ENCODE data around the gene RNU4-1.
"Not testable (repeated sequence)": the region's sequence is repeated elsewhere in the genome, so short reads cannot be mapped to it uniquely, and the experiment has no call there.

Gene RNU4-1

GRCh38 chr12:120292661-120293531, at the start of gene RNU4-1:
Gene RNU4-1, minus strand, starts transcription at chr12:120293237.
- peak; percentile 97 for DNase-seq

- no peak for DNase-seq
Observed at GRCh38 chr12:120342175-120343038, 49.4 kb upstream of the RNU4-1 start.

GRCh38 chr12:120339256-120339655, 46.2 kb upstream of the RNU4-1 start:
- no peak for DNase-seq

GRCh38 chr12:120337730-120338129, 44.7 kb upstream of the RNU4-1 start:
- no peak for DNase-seq

- DNase-seq: not testable (repeated sequence)
Observed at GRCh38 chr12:120336392-120336791, 43.4 kb upstream of the RNU4-1 start.

- DNase-seq: peak; percentile 71 to 83
Observed at GRCh38 chr12:120335447-120335846, 42.4 kb upstream of the RNU4-1 start.

GRCh38 chr12:120332523-120332922, 39.5 kb upstream of the RNU4-1 start:
- DNase-seq: no peak

GRCh38 chr12:120332041-120332440, 39.0 kb upstream of the RNU4-1 start:
- DNase-seq: no peak

GRCh38 chr12:120331390-120331789, 38.4 kb upstream of the RNU4-1 start:
- DNase-seq: no peak

- DNase-seq: no peak
Observed at GRCh38 chr12:120328228-120328627, 35.2 kb upstream of the RNU4-1 start.

GRCh38 chr12:120327593-120327992, 34.6 kb upstream of the RNU4-1 start, which contains the start of gene PLA2G1B:
Gene PLA2G1B, minus strand, starts transcription at chr12:120327779. Its CDS starts 26 bp downstream, at chr12:120327753.
- DNase-seq: no peak

GRCh38 chr12:120324841-120325417, 31.9 kb upstream of the RNU4-1 start:
- no peak for DNase-seq

- no peak for DNase-seq
Observed at GRCh38 chr12:120323772-120324171, 30.7 kb upstream of the RNU4-1 start.

GRCh38 chr12:120321382-120322202, 28.6 kb upstream of the RNU4-1 start:
- DNase-seq: no peak

- peak; percentile 100 for DNase-seq
Observed at GRCh38 chr12:120317224-120318105, 24.4 kb upstream of the RNU4-1 start.

GRCh38 chr12:120316798-120317223, 23.8 kb upstream of the RNU4-1 start:
- no peak for DNase-seq

GRCh38 chr12:120314220-120314619, 21.2 kb upstream of the RNU4-1 start:
- peak in 1 of 2 experiments; percentile 19 for DNase-seq

- peak; percentile 97 to 98 for DNase-seq
Observed at GRCh38 chr12:120301962-120302815, 9.2 kb upstream of the RNU4-1 start, which contains the start of gene SIRT4. Gene SIRT4, plus strand, starts transcription at chr12:120302321. Its CDS starts 1,241 bp downstream, at chr12:120303562.

GRCh38 chr12:120292411-120292660, 701 bp downstream of the RNU4-1 start:
- DNase-seq: no peak

GRCh38 chr12:120290609-120291305, 2.3 kb downstream of the RNU4-1 start:
- peak; percentile 57 to 65 for DNase-seq
